ENCODE measurements around the gene PTPN1. TPM values are rescaled to one million over a fixed set of nuclear protein-coding genes. Genes with fewer than 3 reads are reported as not detected.

The PTPN1 gene
- total and polyA plus RNA-seq, 2 of the 13 experiments (the other 11 are each of a cell fraction or from before 2014, with no cell fraction given): 17.7 to 37.2 TPM

GRCh38 chr20:50464026-50464724 is 46.0 kb upstream of the PTPN1 start (continued):
- TF ChIP-seq BCL3 (CRISPR knock-in tag; IDR thresholded peaks at IDR 0.05) (no peak), ZNF232 (CRISPR knock-in tag; IDR thresholded peaks at IDR 0.05; ENCODE audit: borderline replicate concordance) (peak; percentile 59; the same call in 1 of the 2 replicates), NFYB (CRISPR knock-in tag; IDR thresholded peaks at IDR 0.05) (peak; percentile 14; the same call in 1 of the 2 replicates), ZBTB40 (IDR thresholded peaks at IDR 0.05) (no peak), ZBTB40 (CRISPR knock-in tag; IDR thresholded peaks at IDR 0.05) (peak; percentile 47; the same call in 1 of the 2 replicates), ZBTB4 (CRISPR knock-in tag; IDR thresholded peaks at IDR 0.05; ENCODE audit: borderline replicate concordance) (peak; percentile 47; the same call in 1 of the 2 replicates), SP5 (CRISPR knock-in tag; IDR thresholded peaks at IDR 0.05; ENCODE audit: borderline replicate concordance, low read depth) (no peak), ZFP37 (CRISPR knock-in tag; IDR thresholded peaks at IDR 0.05; ENCODE audit: borderline replicate concordance) (0 out of 2 replicates have a peak, but pooled peaks have one; percentile 48), ZNF510 (CRISPR knock-in tag; IDR thresholded peaks at IDR 0.05; ENCODE audit: low read depth) (peak; percentile 74; the same call in 1 of the 2 replicates), HES4 (CRISPR knock-in tag; IDR thresholded peaks at IDR 0.05; ENCODE audit: borderline replicate concordance) (no peak), ZNF605 (CRISPR knock-in tag; IDR thresholded peaks at IDR 0.05) (peak; percentile 28; the same call in 1 of the 2 replicates), REPIN1 (CRISPR knock-in tag; IDR thresholded peaks at IDR 0.05; ENCODE audit: borderline replicate concordance, low read depth) (0 out of 2 replicates have a peak, but pooled peaks have one; percentile 41), PAX8 (CRISPR knock-in tag; IDR thresholded peaks at IDR 0.05; ENCODE audit: borderline replicate concordance) (peak; percentile 61; the same call in 1 of the 2 replicates), PAWR (CRISPR knock-in tag; IDR thresholded peaks at IDR 0.05; ENCODE audit: borderline replicate concordance) (no peak), ZNF121 (CRISPR knock-in tag; IDR thresholded peaks at IDR 0.05) (peak; percentile 95)
